ENCODE measurements around the gene ALK.

Gene ALK

GRCh38 chr2:29699045-29699444, 222.3 kb downstream of the ALK start:
- DNase-seq, result no peak

DNA sequence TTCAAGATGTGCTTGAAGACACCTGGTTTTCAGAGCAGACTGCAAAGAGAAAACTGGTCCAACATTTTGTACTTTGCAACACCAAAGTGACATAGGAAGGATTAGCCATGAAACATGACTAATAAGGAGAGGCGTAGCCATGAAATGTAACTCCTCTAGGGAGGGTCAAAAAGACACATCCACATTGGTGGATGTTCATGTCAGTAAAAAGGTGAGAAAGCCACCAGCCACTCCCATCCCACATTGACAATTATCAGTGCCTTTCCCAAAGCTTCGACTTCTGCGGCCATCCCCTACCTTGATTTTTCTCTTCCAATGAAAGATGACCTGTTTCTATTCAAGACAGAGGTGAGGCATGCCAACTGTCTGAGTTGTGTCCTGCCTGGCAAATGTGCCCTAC, 223.2 kb downstream of the ALK start:
- no peak for DNase-seq

GRCh38 chr2:29697715-29698114, 223.7 kb downstream of the ALK start:
- DNase-seq, result no peak

DNA sequence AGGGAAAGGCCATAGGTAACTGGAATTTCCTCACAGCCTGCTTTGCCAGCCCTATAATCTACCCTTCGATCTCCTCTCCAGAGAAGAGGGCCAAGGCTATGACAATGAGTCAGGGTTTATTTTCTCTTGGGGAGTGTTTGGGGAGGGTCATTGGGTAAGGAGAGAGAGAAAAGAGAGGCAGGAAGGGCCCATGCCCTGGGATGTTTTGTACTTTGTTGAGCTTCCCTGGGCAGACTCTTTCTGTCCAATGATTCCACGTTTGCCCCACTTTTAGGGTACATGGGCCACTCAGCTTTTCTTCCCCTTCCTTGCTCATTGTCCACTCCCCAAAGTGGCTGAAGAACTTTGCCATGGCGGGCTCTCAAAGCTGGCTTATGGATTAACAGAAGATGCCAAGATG, 224.2 kb downstream of the ALK start:
- DNase-seq, result no peak

DNA sequence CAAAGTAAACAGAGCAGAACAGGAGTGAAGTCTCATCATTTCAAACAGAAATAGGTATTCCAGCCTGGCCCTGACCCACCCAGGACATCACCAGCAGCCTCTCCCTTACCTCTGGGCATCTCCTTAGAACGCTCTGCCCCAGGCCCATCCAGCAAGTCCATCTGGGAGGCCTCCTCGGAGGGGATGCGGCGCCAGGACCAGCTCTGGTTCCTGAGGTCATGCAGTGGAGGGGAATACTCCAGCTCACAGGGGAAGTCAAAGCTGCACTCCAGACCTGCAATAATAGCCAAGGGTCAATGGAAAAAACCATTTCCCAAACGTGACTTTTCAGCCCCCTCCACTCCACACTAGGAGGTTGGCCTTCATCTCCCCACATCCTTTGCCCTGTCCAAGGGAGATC, 226.6 kb downstream of the ALK start:
- DNase-seq, result no peak

DNA sequence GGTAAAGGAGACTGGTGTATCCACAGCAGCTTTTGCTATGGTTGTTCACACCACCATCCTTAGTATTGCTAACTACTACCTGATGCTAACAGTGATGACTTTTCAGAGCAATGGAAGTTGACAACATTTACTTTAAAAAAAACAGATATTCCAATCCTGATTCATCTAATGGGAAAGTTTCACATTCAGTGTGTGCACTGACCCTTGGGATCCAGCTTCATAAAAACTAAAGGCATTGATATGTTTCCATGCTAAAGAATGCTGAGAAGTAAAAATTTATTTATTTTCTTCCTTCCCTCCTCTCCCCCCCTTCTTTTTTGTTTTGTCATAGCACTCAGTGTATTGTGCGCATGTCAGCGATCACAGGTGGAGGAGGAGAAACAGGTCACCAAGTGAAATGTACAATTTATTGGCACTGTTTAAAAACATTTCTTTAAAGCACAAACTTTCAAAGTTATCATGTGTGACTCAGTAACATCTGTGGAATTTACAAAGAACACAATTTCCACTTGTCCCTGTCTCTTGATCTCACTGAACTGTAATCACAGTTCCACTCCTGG, 229.9 kb downstream of the ALK start:
- DNase-seq, result no peak

- no peak for DNase-seq
These were observed 231.7 kb downstream of the ALK start for GRCh38 chr2:29689666-29690065.

- DNase-seq, result no peak
These were observed 233.0 kb downstream of the ALK start for GRCh38 chr2:29688429-29688828.

- no peak for DNase-seq
These were observed 234.3 kb downstream of the ALK start for GRCh38 chr2:29687121-29687520.

GRCh38 chr2:29676886-29677453, 244.4 kb downstream of the ALK start:
- no peak for DNase-seq

GRCh38 chr2:29664578-29664977, 256.8 kb downstream of the ALK start:
- DNase-seq, result no peak

- DNase-seq, result no peak
These were observed 258.1 kb downstream of the ALK start for GRCh38 chr2:29663268-29663667.

GRCh38 chr2:29662861-29663260, 258.5 kb downstream of the ALK start:
- no peak for DNase-seq

DNA sequence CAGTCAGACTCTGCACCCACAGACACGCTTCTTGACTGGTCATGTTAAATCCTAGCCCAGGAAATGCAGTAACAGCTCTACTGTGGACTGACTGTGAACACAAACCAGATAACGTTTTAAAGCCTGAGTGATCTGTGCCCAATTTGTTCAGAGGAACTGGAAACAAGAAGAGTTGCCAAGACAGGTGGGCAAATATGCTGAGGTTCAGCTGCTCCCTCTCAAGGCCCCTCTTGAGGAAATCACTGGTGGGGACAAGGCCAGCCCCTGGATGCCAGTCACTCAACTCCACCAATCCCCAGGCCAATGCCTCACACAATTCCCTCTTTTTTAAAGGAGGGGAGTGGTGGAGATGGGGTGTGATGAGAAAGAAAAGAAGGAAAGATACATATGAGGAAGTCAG, 261.2 kb downstream of the ALK start:
- DNase-seq, result no peak

- no peak for DNase-seq
These were observed 262.2 kb downstream of the ALK start for GRCh38 chr2:29659178-29659577.

DNA sequence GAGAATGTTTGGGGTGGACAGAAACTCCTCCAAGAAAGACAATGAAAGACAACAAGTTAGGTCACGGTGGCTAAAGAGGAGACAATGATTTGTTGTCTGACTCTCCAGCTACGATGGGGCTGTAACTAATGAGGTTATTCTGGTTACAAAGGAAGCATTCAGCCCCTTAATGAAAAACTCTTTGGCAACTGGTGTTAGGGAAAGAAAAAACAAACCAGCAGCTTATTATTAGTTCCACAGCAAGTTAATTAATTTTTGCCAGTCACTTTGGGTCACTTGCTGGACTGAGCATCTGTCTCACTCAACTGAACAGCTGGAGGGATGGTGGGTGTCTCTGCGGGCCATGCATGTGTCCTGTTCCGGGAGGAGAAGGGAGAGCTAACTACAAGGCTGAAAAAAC, 263.7 kb downstream of the ALK start:
- DNase-seq, result no peak

DNA sequence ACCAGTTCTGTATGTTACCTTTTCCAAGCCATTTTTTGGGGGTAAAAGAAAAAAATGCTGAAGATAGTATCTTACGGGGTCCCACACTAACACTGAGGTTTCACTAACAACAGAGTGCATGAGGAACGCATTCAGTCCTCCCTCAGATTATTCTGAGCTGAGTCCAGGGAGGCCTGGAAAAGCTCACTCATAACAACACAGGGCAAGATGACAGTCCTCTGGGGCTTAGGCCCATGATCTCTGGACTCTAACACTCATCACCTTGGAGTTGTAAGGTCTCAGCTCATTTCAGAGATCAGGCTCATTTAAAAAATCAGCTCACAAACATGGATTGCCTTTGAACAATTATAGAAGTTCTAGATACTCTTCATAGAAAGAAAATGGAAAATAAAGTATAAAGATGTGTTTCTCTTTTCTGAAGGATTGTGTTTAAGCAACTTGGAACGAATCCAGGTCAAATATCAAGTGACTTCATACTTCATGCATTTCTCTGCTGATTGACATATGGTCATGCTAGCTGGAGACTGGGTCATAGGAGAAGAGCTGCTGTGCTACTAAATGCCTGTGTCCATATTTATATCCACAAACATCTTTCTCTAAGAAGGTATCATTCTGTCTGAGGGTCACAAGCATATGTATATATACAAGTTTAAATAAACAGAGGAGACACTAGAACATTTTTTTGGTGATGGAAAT, 265.8 kb downstream of the ALK start:
- DNase-seq, result no peak

- no peak for DNase-seq
These were observed 270.7 kb downstream of the ALK start for GRCh38 chr2:29650631-29651097.

DNA sequence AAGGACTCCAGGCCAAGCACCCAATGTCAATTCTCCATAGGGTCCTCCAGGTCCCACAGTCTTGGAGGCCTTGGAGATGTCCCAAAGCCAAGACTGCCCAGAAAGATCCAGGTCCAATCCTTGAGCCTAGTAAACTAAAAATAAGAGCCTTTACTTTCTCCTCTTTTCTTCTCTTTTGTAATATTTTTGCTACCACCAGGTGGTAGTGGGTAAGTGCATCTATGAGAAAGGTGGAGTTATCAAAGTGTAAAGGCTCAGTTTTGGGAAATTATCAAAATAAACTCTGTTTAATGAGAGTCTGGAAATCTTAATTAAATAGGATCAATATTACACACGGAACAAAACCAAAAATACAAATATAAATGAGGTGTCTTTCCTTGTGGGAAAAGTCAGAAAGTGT, 276.4 kb downstream of the ALK start:
- DNase-seq, result no peak

DNA sequence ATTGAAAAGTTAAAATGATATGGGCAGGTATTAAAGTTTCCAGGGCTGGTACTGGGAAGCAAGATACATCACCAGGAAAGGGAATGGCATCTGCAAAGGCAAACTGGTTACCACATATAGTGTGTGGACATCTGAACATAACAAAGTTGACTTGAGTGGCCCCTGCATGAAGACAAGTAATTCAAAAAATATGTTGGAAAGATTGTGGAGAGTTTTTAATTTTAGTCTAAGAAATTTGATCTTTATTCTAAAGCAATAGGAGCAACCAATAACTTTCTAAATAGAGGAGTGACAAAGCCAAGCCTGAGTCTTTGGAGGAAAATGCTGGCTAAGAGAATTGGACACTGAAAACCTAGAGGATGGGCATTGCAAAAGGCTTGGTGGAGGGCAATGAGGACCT, 278.2 kb downstream of the ALK start:
- DNase-seq, result no peak

DNA sequence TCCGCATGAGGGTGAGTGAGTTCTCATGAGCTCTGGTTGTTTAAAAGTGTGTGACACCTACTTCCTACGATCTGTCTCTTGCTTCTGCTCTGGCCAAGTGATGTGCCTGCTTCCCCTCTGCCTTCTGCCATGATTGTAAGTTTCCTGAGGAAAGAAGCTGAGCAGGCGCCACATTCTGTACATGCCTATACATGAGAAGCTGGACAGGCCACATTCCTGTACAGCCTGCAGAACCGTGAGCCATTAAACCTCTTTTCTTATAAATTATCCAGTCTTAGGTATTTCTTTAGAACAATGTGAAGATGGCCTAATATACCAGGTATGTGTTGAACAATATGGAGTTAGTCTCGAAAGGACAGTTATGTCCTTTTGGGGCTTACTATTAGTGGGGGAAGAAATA, 281.0 kb downstream of the ALK start:
- DNase-seq, result no peak

GRCh38 chr2:29638641-29639040, 282.7 kb downstream of the ALK start:
- no peak for DNase-seq

DNA sequence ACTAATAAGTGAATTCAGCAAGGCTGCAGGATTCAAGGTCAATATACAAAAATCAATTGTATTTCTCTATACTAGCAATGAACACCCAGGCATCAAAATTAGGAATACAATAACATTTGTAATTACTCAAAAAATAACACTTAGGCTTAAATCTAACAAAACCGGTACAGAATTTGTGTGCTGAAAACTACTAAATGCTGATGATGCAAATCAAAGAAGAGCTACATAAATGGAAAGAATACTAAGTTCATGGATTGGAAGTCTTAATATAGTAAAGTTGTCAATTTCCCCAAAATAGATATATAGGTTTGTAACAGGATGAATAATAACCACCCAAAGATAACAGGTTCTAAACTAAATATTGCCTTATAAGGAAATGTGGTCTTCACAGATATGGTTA, 286.5 kb downstream of the ALK start:
- DNase-seq, result no peak

DNA sequence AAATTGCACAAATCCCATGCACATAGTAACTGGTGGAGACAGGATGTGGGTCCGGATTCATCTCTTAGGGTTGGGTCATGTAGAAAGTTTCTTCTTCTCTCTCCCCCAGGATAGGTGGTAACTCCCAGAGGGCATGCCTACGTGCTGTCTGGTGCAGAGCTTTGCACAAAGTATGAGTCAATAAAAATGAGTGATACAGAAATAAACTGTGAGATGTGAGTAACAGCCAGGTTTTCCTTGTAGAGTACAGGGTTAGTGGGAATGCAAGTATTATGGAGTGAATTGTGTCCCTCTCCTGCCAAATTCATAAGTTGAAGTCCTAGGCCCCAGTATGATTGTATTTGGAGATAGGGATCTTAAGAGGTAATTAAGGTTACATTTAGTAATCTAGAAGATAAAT, 289.4 kb downstream of the ALK start:
- DNase-seq, result no peak

DNA sequence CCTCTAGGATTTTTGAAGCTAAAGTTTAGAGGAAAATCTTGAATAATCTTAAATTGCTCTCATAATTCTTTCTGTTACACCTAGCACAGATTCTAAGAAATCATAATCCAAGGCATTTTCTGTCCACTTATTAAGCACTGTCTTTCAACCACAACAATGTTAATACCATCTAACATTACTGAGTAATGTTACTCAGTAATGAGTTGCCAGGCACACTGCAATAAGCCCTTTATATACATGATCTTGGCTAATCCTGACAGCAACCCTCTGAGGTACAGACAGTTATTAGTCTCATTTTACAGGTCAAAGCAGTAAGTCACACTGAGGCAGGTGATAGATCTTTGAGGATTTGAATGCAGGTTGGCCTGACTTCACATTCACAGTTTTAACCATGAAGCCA, 291.9 kb downstream of the ALK start:
- no peak for DNase-seq
